22Rv1 (cell line): ENCODE measurements around the gene RAP1GAP.

Experiments
- H3K27ac ChIP-seq: fragments of 450-650 bp; 2 replicates; pipeline ENCODE4 v1.5.1; 2017
- ZFX ChIP-seq: fragments of 450-650 bp; IDR thresholded peaks from 2 replicates; pipeline ENCODE4 v1.6.1; 2017; ENCODE audit warnings: antibody characterized with exemption, borderline replicate concordance
- TF ChIP-seq, protein P1 (sequence below): fragments of 450-650 bp; IDR thresholded peaks from 2 replicates; pipeline ENCODE4 v1.5.1; 2017; ENCODE audit warnings: mild to moderate bottlenecking

RAP1GAP gene

DNA sequence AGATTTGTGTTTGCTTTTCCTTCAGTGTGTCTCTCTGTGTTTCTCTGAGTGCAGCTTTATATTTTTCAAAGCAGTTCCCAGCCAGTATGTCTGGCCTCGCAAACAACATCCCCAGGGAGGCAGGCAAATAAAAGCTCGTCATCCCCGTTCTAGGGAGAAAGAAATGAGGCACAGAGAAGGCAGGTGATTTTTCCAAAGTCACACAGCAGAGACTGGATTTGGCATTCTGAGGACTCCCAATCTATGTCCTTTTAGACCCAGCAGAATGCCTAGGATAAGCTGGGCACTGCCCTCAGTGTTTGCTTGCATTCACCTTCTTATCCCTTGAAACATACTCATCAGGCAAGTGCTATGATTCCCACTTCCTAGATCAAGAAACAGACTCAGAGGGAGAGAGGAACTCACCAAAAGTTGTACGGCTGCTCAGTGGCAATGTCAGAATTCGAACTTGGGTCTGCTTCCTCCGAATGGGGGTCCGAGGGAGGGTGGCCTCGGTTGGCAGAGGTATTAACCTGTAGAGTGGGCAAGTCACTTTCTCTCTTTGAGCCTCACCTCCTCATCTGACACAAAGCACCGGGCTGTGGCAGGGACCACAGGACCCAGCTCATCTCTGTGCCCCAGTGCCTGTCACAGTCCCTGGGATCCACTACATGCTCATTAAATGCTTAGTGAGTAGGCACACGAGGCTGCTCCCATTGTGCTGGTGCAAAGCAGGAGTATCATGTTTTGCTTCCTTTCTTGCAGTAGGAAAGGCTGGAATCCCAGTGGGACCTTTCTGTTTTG, 4.2 kb downstream of the RAP1GAP start:
- H3K27ac ChIP-seq: no peak overlapping the region
- TF ChIP-seq, protein P1, sequence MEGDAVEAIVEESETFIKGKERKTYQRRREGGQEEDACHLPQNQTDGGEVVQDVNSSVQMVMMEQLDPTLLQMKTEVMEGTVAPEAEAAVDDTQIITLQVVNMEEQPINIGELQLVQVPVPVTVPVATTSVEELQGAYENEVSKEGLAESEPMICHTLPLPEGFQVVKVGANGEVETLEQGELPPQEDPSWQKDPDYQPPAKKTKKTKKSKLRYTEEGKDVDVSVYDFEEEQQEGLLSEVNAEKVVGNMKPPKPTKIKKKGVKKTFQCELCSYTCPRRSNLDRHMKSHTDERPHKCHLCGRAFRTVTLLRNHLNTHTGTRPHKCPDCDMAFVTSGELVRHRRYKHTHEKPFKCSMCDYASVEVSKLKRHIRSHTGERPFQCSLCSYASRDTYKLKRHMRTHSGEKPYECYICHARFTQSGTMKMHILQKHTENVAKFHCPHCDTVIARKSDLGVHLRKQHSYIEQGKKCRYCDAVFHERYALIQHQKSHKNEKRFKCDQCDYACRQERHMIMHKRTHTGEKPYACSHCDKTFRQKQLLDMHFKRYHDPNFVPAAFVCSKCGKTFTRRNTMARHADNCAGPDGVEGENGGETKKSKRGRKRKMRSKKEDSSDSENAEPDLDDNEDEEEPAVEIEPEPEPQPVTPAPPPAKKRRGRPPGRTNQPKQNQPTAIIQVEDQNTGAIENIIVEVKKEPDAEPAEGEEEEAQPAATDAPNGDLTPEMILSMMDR: no peak
- TF ChIP-seq ZFX: no peak

DNA sequence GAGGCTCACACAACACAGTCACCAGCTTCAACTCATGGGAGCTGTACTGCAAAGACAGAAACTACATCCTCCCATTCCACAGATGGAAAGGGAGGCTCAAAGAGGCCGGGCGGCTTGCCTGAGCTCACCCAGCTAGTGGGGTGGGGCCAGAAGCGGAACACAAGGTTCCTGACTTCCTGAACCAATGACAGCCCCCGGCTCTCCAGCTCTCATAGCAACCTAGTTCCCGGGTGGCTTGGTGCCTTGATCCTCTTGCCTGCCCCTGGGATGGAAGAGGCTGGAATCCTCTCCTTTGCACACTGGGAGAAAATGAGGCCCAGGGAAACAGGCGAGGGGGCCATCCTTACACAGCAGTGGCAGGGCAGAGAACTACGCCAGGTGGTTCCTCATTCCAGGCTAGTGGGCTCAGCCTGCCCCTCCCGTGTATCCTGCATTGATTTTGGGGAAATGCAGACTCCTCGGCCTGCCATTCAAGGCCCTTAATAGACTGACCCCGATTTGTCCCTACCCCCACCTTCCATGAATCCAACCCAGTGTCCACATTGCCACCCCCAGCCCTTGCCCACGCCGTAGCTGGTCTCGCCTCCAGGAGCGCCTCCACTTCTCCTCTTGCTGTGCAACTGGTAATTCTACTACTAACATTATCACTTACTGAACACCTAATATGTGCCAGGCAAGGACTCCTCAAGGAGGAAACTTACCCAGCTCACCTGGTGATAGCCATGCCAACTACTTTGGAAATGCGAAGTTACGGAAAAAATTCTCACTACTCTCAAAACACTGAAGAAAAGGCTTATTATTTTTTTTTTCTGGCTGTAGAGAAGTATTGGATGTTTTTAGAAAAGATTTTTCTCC, 5.0 kb downstream of the RAP1GAP start:
- no peak overlapping the region for H3K27ac ChIP-seq
- no peak for TF ChIP-seq ZFX
- TF ChIP-seq, protein P1: no peak

DNA sequence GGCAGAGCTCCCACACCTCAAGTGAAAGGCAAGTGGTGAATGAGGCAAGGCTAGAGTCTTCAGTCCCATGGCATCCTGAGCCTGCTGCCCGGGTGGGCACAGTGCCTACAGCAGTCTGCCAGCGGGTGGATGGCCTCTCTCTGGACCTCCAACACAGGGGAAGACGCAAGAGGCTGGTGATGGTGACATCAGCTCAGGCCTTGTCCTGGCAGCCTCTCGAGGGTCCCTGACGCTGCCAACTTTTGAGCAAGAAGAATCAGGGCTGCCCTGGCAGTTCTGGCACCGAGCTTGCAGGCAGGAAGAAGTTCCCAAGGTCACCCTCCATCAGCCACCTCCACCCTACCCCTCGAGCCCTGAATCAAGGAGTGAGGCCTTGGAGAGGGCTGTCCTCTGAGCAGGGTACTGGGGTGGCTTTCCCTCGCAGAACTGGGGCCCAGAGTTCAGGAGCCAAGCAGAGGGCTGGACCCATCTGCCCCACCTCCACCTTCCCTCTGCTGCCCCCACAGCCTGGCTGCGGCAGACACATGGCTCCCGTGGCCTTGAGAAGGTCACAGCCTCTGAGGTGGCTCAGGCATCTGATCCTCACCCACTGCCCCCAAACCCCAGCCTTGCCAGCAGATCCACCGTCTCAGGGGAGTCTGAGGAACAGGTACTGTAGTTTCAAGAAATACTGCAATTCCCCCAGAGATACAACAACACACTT, 5.8 kb downstream of the RAP1GAP start:
- TF ChIP-seq ZFX: no peak
- TF ChIP-seq, protein P1: 0 out of 2 replicates have a peak, but pooled peaks have one; percentile 12
- no peak overlapping the region for H3K27ac ChIP-seq

DNA sequence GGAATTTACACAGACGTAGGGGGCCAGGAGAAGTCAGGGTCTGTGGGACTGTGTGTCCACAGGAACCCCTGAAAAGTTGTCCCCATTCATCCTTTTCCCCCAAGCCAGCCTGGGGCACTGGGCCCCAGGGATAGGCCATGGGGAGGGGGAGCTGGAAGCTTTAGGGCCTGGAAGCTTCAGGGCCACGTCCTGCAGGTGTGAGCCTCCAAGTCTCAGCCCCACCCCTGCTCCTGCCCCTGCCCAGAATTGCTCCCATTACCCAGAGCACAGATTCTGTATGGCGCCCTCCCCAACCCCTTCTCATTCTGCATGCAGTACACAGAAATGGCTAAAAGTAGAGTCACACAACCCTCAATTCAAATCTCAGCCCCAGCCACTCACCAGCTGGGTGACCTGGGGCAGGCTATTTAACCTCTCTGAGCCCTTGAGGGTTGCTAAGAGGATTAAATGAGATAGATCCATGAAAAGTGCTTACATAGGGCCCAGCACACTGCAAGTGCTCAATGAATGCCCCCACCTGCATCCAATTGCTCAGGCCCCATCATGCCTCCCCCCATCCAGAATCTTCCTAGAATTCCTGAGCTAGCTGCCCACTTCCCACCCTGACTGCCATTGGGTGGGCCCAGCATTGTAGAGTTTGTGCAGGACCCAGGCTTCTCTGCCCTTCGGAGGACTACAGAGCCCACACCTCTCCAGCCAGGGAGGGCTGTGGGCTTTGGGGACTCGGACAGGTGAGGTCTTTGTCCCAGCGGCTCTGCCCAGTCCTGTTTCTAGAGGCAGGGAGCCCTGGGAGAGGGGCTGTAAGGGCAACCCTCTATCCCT, 6.5 kb downstream of the RAP1GAP start:
- no peak overlapping the region for H3K27ac ChIP-seq
- TF ChIP-seq ZFX: no peak
- TF ChIP-seq, protein P1: no peak

DNA sequence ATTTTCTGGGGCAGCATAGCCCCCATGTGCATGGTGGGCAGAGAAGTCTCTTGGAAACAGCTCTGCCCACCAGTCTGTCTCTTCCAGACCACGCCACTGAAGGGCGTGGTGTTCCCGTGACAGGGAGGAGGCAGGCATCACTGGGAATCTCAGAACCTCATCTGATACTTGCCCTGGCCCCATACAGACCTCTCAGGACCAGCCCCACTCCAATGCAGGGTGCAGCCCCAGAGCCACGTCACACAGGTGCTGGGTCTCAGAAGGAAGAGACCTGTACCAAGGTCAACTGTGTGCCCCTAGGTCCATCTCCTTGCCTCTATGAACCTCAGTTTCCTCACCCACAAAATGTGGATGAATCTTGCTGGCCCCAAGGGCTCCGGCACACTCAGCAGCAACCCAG, 7.3 kb downstream of the RAP1GAP start:
- no peak overlapping the region for H3K27ac ChIP-seq
- TF ChIP-seq, protein P1: no peak
- no peak for TF ChIP-seq ZFX

DNA sequence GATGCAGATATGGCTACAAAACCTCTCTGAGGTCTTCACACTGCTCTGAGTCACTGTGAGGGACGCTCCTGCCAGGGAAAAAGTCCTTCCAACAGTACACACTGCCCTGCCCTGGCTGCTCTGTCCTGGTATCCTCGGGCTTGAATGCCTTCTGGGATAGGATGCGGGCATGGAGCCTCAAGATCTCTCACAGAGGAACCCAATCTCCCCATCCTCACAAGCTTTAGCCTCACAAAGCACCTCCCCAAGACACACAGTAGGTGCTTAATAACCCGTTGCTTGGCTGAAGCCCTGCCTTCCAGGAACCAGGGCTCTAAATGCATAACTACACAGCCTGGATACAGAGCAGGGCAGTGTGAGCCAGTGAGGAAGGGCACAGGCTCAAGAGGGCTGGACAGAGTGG, 9.2 kb downstream of the RAP1GAP start:
- TF ChIP-seq ZFX: no peak
- TF ChIP-seq, protein P1: no peak
- H3K27ac ChIP-seq: peak overlapping the region; percentile 29; the same call in 1 of the 2 replicates
